Lung (tissue), 13 donors: ENCODE results near the gene SPCS1. TPM values are rescaled to one million over a fixed set of nuclear protein-coding genes. Genes with fewer than 3 reads are reported as not detected.

Experiments
- ATAC-seq: fragments of 200-7000 bp; cut with Tn5 transposase; one replicate; pipeline ENCODE4 v1.9.1; 2020; ENCODE audit warnings: moderate number of reproducible peaks; ENCODE audit not compliant: insufficient read depth, low FRiP score
- DNase-seq, 3 donors: peaks; one replicate each; pipeline ENCODE4 v3.0.0-alpha.2; 2013 to 2017
- H3K27ac ChIP-seq, 2 donors: one replicate each; pipeline ENCODE4 v1.5.1; 2013; ENCODE audit warnings: mild to moderate bottlenecking in 2 of 2, moderate library complexity in 2 of 2, control low read depth in 1 of 2, inconsistent platforms in 1 of 2, low read depth in 1 of 2, low read length in 1 of 2
- H3K27me3 ChIP-seq, 3 donors: one replicate each; pipeline ENCODE4 v1.5.1; 2013; ENCODE audit warnings: low read length in 2 of 3; ENCODE audit not compliant: control insufficient read depth in 3 of 3, insufficient read depth in 3 of 3
- H3K36me3 ChIP-seq, 4 donors: one replicate each; pipeline ENCODE4 v1.5.1; 2013; ENCODE audit warnings: low read length in 4 of 4, mild to moderate bottlenecking in 1 of 4, moderate library complexity in 1 of 4; ENCODE audit not compliant: control insufficient read depth in 4 of 4, insufficient read depth in 4 of 4
- H3K4me1 ChIP-seq, 5 donors: one replicate each; pipeline ENCODE4 v1.5.1; 2013; ENCODE audit warnings: low read length in 5 of 5, mild to moderate bottlenecking in 2 of 5, moderate library complexity in 1 of 5; ENCODE audit not compliant: control insufficient read depth in 5 of 5, insufficient read depth in 5 of 5
- H3K4me3 ChIP-seq: one replicate; pipeline ENCODE4 v1.5.1; 2013; ENCODE audit warnings: mild to moderate bottlenecking, control low read depth, moderate library complexity
- H3K9ac ChIP-seq, 2 donors: one replicate each; pipeline ENCODE4 v1.5.1; 2013; ENCODE audit warnings: low read length in 2 of 2, control low read depth in 1 of 2; ENCODE audit not compliant: insufficient read depth in 1 of 2
- H3K9me3 ChIP-seq, 4 donors: one replicate each; pipeline ENCODE4 v1.5.1; 2013; ENCODE audit warnings: low read length in 3 of 4, mild to moderate bottlenecking in 1 of 4, moderate library complexity in 1 of 4; ENCODE audit not compliant: control insufficient read depth in 4 of 4, insufficient read depth in 3 of 4
- CTCF ChIP-seq: IDR thresholded peaks from 2 replicates; pipeline ENCODE4 v1.5.1; 2012; ENCODE audit warnings: mild to moderate bottlenecking; ENCODE audit errors: control extremely low read depth, extremely low read depth
- WGBS, 2 donors: extraction: QIAGEN DNeasy Blood & Tissue Kit; methylation state at CpG; one replicate each; pipeline ENCODE4 v1.1.7; 2013; 5-methylcytosine and 5-hydroxymethylcytosine counted together
- polyA plus RNA-seq, 2 donors: library from polyadenylated mRNA; stranded (reverse); fragments of 200-250 nt; gene quantifications; one replicate each; pipeline ENCODE4 v1.2.1, GENCODE V29; 2013
- small RNA-seq: library from RNA; depleted of rRNA; stranded (forward); fragments of <200 nt; gene quantifications from one replicate; pipeline ENCODE3, GENCODE V24; 2014; ENCODE audit warnings: low replicate concordance
- total RNA-seq, 2 donors: library from RNA; depleted of rRNA in 1 of 2; stranded (reverse); fragments of >200 nt in 1 of 2; gene quantifications; one replicate each; pipeline ENCODE4 v1.2.1, GENCODE V29; 2014 to 2021
- donor health status: control.
- donor health status: control.
- donor health status: Bipolar disorder and iron deficiency.
- donor health status: healthy.
- donor health status: DM: yes; HTN: yes; CAD: no.

SPCS1 gene
- total and polyA plus RNA-seq, 4 donors: 63.3 to 139 (median 95.7) TPM

- Histone ChIP-seq H3K4me3 (no peak overlapping the region), H3K9ac (no peak overlapping the region), H3K36me3 (peaks cover 14 to 61% (median 23%) of the 10 kb centered on the region in 4 donors), H3K27ac (no peak overlapping the region), H3K27me3 (no peaks in the 10 kb centered on the region), H3K4me1 (no peaks in the 10 kb centered on the region), H3K9me3 (no peaks in the 10 kb centered on the region)
- no peak for ATAC-seq
- WGBS, 2 donors: 96 to 97% methylated on average over 1 of the region's 1 CpG
- no peak for TF ChIP-seq CTCF
- no peak for DNase-seq
Measured at GRCh38 chr3:52756141-52756540, 50.2 kb downstream of the SPCS1 start.

Small RNA genes lying within 50 kb of the gene (small RNA-seq; reads per million reads assigned to genes)
- gene AC006254.2 (not detected), gene RF00569 (2,318 reads per million, percentile 99 among the genes with 10 or more reads in this experiment), gene RF01183 (not detected), gene SNORD19 (0.21 reads per million, percentile 13 among the genes with 10 or more reads in this experiment), gene SNORD19B (not detected), gene SNORD69 (4,135 reads per million, percentile 100 among the genes with 10 or more reads in this experiment)

Other genes with a start within 250 kb of the SPCS1 start
- 100 to 1,000 TPM in 1 of 2 donors, 10 to 100 TPM in 1; 53.1 to 205 TPM for gene STAB1, start 210.8 kb upstream of the SPCS1 start, total RNA-seq
- 100 to 1,000 TPM; 182 to 220 TPM for gene STAB1, start 210.8 kb upstream of the SPCS1 start, polyA plus RNA-seq
- 10 to 100 TPM; 32.7 to 85.6 TPM for gene NT5DC2, start 172.2 kb upstream of the SPCS1 start, total RNA-seq
- 10 to 100 TPM; 50.0 to 52.5 TPM for gene NT5DC2, start 172.2 kb upstream of the SPCS1 start, polyA plus RNA-seq
- 10 to 100 TPM in 1 of 2 donors, 1 to 10 TPM in 1; 3.1 to 32.0 TPM for gene UQCC5, start 169.5 kb upstream of the SPCS1 start, total RNA-seq
- gene UQCC5, start 169.5 kb upstream of the SPCS1 start, polyA plus RNA-seq: 100 to 1,000 TPM in 1 of 2 donors, 10 to 100 TPM in 1; 19.7 to 104 TPM
- gene PBRM1, start 20.2 kb upstream of the SPCS1 start, total RNA-seq: 10 to 100 TPM; 63.8 to 92.8 TPM
- gene PBRM1, start 20.2 kb upstream of the SPCS1 start, polyA plus RNA-seq: 10 to 100 TPM in 1 of 2 donors, 1 to 10 TPM in 1; 9.8 to 17.6 TPM
- gene GNL3, start 20.1 kb upstream of the SPCS1 start, total RNA-seq: 10 to 100 TPM; 57.5 to 84.6 TPM
- gene GNL3, start 20.1 kb upstream of the SPCS1 start, polyA plus RNA-seq: 10 to 100 TPM; 71.3 to 73.4 TPM
- 10 to 100 TPM; 54.1 to 85.5 TPM for gene GLT8D1, start 315 bp upstream of the SPCS1 start, total RNA-seq
- 10 to 100 TPM; 35.4 to 42.5 TPM for gene GLT8D1, start 315 bp upstream of the SPCS1 start, polyA plus RNA-seq
- gene NEK4, start 64.8 kb downstream of the SPCS1 start, total RNA-seq: 10 to 100 TPM; 29.4 to 39.9 TPM
- gene NEK4, start 64.8 kb downstream of the SPCS1 start, polyA plus RNA-seq: 1 to 10 TPM; 5.8 to 8.7 TPM
- gene ITIH1, start 71.5 kb downstream of the SPCS1 start, total RNA-seq: under 1 TPM; 0.11 to 0.34 TPM
- gene ITIH1, start 71.5 kb downstream of the SPCS1 start, polyA plus RNA-seq: under 1 TPM; 0.35 to 0.50 TPM
- gene ITIH3, start 88.7 kb downstream of the SPCS1 start, total RNA-seq: 1 to 10 TPM in 1 of 2 donors, under 1 TPM in 1; 0.54 to 2.6 TPM
- 1 to 10 TPM in 1 of 2 donors, under 1 TPM in 1; 0.76 to 3.2 TPM for gene ITIH3, start 88.7 kb downstream of the SPCS1 start, polyA plus RNA-seq
- gene ITIH4, start 124.6 kb downstream of the SPCS1 start, total RNA-seq: 10 to 100 TPM in 1 of 2 donors, 1 to 10 TPM in 1; 7.5 to 33.8 TPM
- 10 to 100 TPM in 1 of 2 donors, 1 to 10 TPM in 1; 4.5 to 16.5 TPM for gene ITIH4, start 124.6 kb downstream of the SPCS1 start, polyA plus RNA-seq
- 10 to 100 TPM in 1 of 2 donors, 1 to 10 TPM in 1; 3.3 to 10.9 TPM for gene MUSTN1, start 128.9 kb downstream of the SPCS1 start, total RNA-seq
- 10 to 100 TPM in 1 of 2 donors, 1 to 10 TPM in 1; 4.6 to 39.0 TPM for gene MUSTN1, start 128.9 kb downstream of the SPCS1 start, polyA plus RNA-seq
- gene STIMATE, start 191.4 kb downstream of the SPCS1 start, total RNA-seq: 10 to 100 TPM; 21.9 to 62.5 TPM
- gene STIMATE, start 191.4 kb downstream of the SPCS1 start, polyA plus RNA-seq: 10 to 100 TPM; 18.6 to 19.0 TPM